GM12891 (cell line): Measurements from ENCODE around the gene VPS52.

Source experiments
- PAX5 ChIP-seq: IDR thresholded peaks from 2 replicates; pipeline ENCODE4 v1.6.1; 2011; ENCODE audit warnings: low read length, moderate library complexity, mild to moderate bottlenecking; ENCODE audit not compliant: insufficient read depth, severe bottlenecking
- POLR2A ChIP-seq: IDR thresholded peaks from 2 replicates; pipeline ENCODE4 v1.6.1; 2011; ENCODE audit warnings: low read depth, low read length, control low read depth
- POLR2AphosphoS5 ChIP-seq: IDR thresholded peaks from 2 replicates; pipeline ENCODE4 v1.6.1; 2011; ENCODE audit warnings: low read depth, low read length, control low read depth
- TAF1 ChIP-seq: IDR thresholded peaks from 2 replicates; pipeline ENCODE4 v1.6.1; 2011; ENCODE audit warnings: low read depth, low read length, control low read depth

DNA sequence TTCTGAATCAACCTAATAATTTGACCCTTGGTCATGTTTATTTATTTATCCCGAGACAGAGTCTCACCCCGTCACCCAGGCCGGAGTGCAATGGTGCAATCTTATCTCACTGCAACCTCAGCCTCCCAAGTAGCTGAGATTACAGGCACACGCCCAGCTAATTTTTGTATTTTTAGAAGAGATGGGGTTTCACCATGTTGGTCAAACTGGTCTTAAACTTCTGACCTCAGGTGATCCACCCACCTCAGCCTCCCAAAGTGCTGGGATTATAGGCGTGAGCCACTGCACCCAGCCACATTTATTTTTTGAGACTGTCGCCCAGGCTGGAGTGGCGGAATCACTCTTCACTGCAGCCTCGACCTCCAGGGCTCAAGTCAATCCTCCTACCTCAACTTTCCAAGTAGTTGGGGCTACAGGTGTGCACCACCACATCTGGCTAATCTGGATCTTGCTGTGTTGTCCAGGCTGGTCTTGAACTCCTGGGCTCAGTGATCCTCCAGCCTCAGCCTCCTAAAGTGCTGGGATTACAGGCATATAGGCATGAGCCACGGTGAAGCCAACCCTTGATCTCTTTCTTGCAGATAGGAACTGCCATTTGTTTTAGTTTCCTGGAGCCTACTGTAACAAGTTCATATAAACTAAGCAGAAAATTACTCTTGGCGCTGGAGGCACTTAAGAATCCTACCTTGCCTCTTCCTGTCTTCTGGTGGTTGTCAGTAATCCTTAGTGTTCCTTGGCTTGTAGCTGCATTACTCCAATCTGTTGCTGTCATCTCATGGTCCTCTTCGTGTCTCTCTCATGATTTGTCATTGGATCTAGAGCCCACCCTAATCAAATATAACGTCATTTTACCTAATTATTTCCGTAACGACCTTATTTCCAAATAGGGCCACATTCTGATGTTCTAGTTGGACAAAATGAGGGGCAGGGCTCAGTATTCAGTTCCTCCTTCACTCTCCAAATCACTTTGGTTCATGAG lies 2.5 kb upstream of the VPS52 start:
- TF ChIP-seq POLR2A (no peak; the same call in none of the 2 replicates), TAF1 (no peak), POLR2AphosphoS5 (peak; percentile 45; the same call in 1 of the 2 replicates), PAX5 (no peak)
